IPS-20b (cell line): ENCODE results near the gene CFHR3.
"Not testable (repeated sequence)": the region's sequence is repeated elsewhere in the genome, so short reads cannot be mapped to it uniquely, and the experiment has no call there.

Experiments
- H3K27ac ChIP-seq: one replicate; pipeline ENCODE4 v1.5.1; 2013; ENCODE audit warnings: low read length
- H3K27me3 ChIP-seq: 2 replicates; pipeline ENCODE4 v1.6.1; 2013; ENCODE audit warnings: mild to moderate bottlenecking, low read length, inconsistent platforms; ENCODE audit not compliant: insufficient read depth
- H3K36me3 ChIP-seq: 2 replicates; pipeline ENCODE4 v1.6.1; 2013; ENCODE audit warnings: low read depth, mild to moderate bottlenecking, inconsistent platforms, low read length, moderate library complexity; ENCODE audit not compliant: insufficient read depth
- H3K4me1 ChIP-seq: 2 replicates; pipeline ENCODE4 v1.6.1; 2013; ENCODE audit warnings: mild to moderate bottlenecking, control low read depth, inconsistent platforms, low read length, moderate library complexity; ENCODE audit not compliant: insufficient read depth
- H3K4me3 ChIP-seq: 2 replicates; pipeline ENCODE4 v1.5.1; 2013; ENCODE audit warnings: mild to moderate bottlenecking, low read length, inconsistent platforms
- H3K9ac ChIP-seq: 2 replicates; pipeline ENCODE4 v1.6.1; 2013; ENCODE audit warnings: low read depth, mild to moderate bottlenecking, inconsistent platforms, low read length, moderate library complexity
- H3K9me3 ChIP-seq: 2 replicates; pipeline ENCODE4 v1.6.1; 2013; ENCODE audit warnings: mild to moderate bottlenecking, low read depth, low read length, inconsistent platforms; ENCODE audit not compliant: insufficient read depth

CFHR3 gene

DNA sequence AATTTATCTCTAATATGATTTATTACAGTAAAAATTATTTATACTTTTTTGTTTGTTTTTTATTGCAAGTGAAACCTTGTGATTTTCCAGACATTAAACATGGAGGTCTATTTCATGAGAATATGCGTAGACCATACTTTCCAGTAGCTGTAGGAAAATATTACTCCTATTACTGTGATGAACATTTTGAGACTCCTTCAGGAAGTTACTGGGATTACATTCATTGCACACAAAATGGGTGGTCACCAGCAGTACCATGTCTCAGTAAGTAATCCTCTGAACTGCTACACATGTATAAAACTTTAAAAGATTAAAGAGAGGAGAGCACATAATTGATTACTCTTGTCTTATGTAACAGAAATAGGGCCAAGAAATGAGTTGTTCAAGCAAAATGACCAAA is 4.5 kb downstream of the CFHR3 start:
- Histone ChIP-seq H3K27ac (no peak overlapping the region), H3K27me3 (no peaks in the 10 kb centered on the region), H3K4me3 (no peak overlapping the region), H3K9me3 (no peaks in the 10 kb centered on the region), H3K9ac (no peak overlapping the region), H3K36me3 (no peaks in the 10 kb centered on the region), H3K4me1 (no peaks in the 10 kb centered on the region)

DNA sequence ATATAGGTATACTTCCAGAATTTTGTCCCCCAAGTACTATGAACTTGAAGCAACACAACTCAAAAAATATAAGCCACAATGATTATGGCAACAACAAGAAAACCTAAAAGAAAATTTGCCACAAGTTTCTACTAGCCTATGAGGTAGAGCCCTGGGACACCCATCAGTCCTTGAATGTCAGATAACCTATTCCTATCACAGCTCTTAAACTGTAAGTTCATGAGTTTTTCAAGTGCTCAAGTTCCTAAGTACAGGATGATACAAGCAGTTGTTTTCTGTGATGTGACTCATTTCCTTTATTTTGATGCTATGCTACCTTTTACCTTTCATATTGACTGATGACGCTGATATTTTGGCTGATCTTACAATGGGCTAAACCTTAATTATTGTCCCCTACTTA is 16.6 kb downstream of the CFHR3 start:
- not testable (repeated sequence) for H3K4me3 ChIP-seq, H3K27ac ChIP-seq, H3K36me3 ChIP-seq, H3K4me1 ChIP-seq, H3K9ac ChIP-seq, H3K9me3 ChIP-seq, H3K27me3 ChIP-seq

DNA sequence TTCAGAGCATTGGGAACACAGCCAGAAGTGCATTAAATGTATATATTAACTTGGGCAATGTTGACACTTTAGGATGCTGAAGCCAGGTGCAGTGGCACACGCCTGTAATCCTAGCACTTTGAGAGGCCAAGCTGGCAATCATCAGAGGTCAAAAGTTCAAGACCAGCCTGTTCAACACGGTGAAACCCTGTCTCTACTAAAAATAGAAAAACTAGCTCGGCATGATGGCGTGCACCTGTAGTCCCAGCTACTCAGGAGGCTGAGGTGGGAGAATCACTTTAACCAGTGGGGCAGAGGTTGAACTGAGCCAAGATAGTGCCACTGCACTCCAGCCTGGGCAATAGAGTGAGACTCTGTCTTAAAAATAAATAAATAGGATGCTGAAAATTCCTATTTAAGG is 19.5 kb downstream of the CFHR3 start:
- H3K4me1 ChIP-seq, H3K36me3 ChIP-seq, H3K4me3 ChIP-seq, H3K27ac ChIP-seq, H3K27me3 ChIP-seq, H3K9me3 ChIP-seq, H3K9ac ChIP-seq: not testable (repeated sequence)

DNA sequence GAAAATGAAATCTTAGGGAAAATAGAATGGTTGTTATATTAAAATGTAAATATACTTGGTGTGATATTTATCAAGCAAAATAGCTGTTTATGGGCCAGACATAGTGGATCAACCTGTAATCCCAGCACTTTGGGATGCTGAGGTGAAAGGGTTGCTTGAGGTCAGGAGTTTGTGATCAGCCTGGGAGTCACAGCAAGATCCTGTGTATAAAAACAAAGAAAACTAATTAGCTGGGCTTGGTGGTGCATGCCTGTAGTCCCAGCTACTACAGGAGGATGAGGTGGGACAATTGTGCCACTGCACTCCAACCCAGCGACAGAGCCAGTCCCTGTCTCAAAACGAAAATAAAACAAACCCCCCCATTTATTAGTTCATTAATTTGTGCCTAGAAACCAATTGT is 23.3 kb downstream of the CFHR3 start:
- no peaks in the 10 kb centered on the region for H3K9me3 ChIP-seq
- no peak overlapping the region for H3K4me3 ChIP-seq
- H3K27ac ChIP-seq = no peak overlapping the region
- no peaks in the 10 kb centered on the region for H3K4me1 ChIP-seq
- H3K27me3 ChIP-seq = no peaks in the 10 kb centered on the region
- H3K9ac ChIP-seq = no peak overlapping the region
- H3K36me3 ChIP-seq = no peaks in the 10 kb centered on the region

DNA sequence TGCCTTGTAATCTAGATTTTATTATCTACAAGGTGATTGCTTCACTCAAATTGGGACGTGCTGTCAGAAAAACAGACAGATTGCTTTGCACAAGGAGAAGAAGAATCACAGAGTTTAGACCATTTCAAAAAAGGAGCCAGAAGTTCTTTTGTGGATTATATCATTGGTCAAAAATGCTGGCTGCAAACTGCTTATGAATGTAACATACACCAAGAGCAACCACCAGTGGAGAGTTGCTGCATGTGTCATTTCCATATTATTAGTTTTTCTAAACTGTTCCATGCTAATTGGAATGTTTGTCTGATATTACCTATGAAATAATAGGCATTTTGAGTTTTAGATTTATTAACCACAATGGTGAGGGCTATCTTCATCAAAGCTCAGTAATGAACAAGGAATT is 27.3 kb downstream of the CFHR3 start:
- H3K27ac ChIP-seq, H3K36me3 ChIP-seq, H3K4me3 ChIP-seq, H3K4me1 ChIP-seq, H3K9me3 ChIP-seq, H3K27me3 ChIP-seq, H3K9ac ChIP-seq: not testable (repeated sequence)

DNA sequence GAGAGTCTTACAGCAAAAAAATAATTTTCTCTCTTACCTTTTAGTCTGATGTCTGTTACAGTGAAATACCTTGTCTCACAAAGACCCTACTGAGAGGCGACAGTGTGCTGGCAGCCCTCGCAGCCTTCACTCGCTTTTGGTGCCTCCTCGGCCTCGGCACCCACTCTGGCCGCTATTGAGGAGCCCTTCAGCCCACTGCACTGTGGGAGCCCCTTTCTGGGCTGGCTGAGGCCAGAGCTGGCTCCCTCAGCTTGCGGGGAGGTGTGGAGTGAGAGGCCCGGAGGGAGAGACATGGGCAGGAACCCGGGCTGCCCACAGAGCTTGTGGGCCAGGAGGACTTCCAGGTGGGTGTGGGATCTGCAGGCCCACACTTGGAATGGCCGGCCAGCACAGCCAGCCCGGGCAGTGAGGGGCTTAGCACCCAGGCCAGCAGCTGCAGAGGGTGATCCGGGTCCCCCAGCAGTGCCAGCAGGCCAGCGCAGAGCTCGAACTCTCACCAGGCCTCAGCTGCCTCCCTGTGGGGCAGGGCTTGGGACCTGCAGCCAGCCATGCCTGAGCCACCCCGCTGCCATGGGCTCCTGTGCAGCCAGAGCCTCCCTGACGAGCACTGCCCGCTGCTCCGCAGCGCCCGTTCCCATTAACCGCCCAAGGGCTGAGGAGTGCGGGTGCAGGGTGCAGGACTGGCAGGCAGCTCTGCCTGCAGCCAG is 34.0 kb downstream of the CFHR3 start:
- H3K9me3 ChIP-seq = no peaks in the 10 kb centered on the region
- H3K27me3 ChIP-seq = no peaks in the 10 kb centered on the region
- no peaks in the 10 kb centered on the region for H3K4me1 ChIP-seq
- H3K4me3 ChIP-seq = no peak overlapping the region
- H3K36me3 ChIP-seq = no peaks in the 10 kb centered on the region
- no peak overlapping the region for H3K27ac ChIP-seq
- no peak overlapping the region for H3K9ac ChIP-seq

DNA sequence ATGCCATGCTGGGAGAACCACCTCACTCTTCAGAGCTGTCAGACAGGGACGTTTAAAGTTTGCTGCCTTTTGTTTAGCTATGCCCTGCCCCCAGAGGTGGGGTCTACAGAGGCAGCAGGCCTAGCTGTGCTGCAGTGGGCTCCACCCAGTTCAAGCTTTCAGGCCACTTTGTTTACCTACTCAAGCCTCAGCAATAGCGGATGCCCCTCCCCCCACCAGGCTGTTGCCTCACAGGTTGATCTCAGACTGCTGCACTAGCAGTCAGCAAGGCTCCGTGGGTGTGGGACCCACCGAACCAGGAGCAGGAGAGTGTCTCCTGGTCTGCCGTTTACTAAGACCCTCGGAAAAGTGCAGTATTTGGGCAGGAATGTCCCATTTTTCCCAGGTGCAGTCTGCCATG is 42.8 kb downstream of the CFHR3 start:
- H3K4me3 ChIP-seq, H3K27me3 ChIP-seq, H3K27ac ChIP-seq, H3K36me3 ChIP-seq, H3K9me3 ChIP-seq, H3K4me1 ChIP-seq, H3K9ac ChIP-seq: not testable (repeated sequence)

DNA sequence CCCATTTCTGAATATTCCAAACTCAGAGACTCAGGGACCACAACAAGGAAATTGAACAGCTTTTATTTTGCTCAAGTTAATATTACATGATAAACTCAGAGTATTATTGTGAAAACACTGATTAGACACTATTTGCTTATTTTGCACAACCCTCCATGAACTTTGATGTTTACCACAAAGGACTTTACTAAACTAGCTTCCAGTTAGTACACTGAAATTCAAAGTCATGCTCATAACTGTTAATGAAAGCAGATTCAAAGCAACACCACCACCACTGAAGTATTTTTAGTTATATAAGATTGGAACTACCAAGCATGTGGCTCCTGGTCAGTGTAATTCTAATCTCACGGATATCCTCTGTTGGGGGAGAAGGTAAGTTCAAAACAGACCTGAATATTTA is 44.9 kb downstream of the CFHR3 start, which contains the start of gene CFHR1:
TSS of gene CFHR1 (plus strand) at position 201 of the 400 bp plus-strand sequence. CDS start at position 315, 114 bp downstream.
- H3K27ac ChIP-seq, H3K4me1 ChIP-seq, H3K4me3 ChIP-seq, H3K9ac ChIP-seq, H3K36me3 ChIP-seq, H3K27me3 ChIP-seq, H3K9me3 ChIP-seq: not testable (repeated sequence)

DNA sequence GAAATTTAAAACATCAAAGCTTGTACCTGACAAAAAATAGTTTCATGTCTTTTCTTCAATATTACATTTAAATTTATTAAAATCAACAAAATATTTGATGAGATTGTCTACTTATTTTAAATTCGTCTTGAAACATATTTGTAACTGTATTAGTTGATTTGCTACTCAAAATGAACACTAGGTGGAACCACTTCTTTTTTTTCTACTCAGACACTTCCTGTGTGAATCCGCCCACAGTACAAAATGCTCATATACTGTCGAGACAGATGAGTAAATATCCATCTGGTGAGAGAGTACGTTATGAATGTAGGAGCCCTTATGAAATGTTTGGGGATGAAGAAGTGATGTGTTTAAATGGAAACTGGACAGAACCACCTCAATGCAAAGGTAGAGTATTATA is 53.2 kb downstream of the CFHR3 start:
- not testable (repeated sequence) for H3K9me3 ChIP-seq, H3K4me1 ChIP-seq, H3K4me3 ChIP-seq, H3K36me3 ChIP-seq, H3K27ac ChIP-seq, H3K27me3 ChIP-seq, H3K9ac ChIP-seq
